Activated CD4-positive, alpha-beta T cell treated with anti-CD3 and anti-CD28 coated beads for 48 hours (primary cell): ENCODE data around the gene ADAMTS13.

Experiments used
- DNase-seq: peaks from one replicate; pipeline ENCODE4 v3.0.0-alpha.2; 2020

The ADAMTS13 gene

DNA sequence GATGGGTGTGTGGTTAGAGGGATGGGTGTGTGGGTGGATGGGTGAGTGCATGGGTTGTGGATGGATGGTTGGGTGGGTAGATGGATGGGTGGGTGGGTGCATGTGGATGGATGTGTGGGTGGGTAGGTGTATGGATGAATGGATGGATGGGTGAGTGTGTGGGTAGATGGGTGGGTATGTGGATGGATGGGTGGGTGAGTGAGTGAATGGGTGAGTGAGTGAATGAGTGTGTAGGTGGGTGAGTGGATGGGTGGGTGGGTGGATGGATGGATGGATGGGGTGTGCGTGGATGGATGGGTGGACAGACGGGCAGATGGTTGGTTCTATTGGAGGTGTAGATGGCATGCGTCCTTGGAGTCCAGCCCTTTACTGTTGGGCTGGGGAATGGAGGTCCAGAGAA, 28.8 kb upstream of the ADAMTS13 start:
- no peak for DNase-seq

GRCh38 chr9:133394687-133395271, 27.4 kb upstream of the ADAMTS13 start:
- DNase-seq, result no peak

GRCh38 chr9:133396952-133397351, 25.2 kb upstream of the ADAMTS13 start:
- no peak for DNase-seq

DNA sequence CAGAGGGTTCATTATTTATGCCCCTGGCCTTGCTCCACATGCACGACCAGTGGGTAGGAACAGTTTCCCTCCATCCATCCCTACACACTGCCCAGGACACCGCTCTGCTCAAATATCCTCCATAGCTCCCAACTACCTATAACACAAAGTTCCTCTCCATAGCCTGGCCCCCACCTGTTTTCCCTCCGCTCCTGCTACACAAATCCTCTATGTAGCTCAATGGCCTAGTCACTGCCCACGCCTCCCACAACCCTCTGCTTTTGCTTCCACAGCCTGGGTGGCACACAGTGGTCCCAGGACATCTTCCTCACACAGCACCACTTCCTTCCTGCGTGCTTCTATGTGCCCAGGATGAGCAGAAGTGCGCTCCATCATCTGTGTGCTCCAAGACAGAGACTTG, 24.8 kb upstream of the ADAMTS13 start:
- DNase-seq, result no peak

GRCh38 chr9:133397895-133398294, 24.3 kb upstream of the ADAMTS13 start:
- no peak for DNase-seq

DNA sequence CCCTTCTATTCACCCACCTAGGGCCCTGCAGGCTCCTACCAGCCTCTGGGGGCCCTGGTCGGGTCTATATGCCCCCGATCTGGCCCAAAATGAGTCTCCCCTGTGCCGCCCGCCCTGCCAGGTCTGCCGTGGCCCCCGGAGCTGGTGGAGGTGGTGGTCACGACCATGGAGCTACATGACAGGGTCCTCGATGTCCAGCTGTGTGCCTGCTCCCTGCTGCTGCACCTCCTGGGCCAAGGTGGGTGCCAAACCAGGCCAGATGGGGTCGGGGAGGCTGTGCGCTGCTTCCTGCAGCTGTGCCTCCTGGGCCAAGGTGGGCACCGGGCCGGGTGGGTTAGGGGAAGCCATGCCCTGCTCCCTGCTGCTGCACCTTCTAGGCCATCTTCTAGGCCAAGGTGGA, 21.9 kb upstream of the ADAMTS13 start:
- DNase-seq, result no peak

DNA sequence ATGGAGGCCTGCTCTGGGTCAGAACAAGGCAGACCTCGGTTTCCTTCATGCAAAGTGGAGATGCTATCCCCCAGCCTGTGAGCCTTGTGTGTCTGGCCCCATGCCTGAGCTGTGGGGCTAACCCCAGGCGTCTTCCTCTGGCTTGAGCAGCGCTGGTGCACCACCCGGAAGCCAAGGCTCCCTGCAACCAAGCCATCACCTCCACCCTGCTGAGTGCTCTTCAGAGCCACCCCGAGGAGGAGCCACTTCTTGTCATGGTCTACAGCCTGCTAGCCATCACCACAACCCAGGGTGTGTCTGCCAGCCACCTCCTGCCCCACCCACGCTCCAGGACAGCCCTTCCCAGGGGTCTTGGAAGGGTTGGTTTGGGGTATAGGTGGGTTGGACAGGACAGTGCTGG, 20.6 kb upstream of the ADAMTS13 start:
- DNase-seq, result no peak

GRCh38 chr9:133402689-133403088, 19.5 kb upstream of the ADAMTS13 start:
- no peak for DNase-seq

GRCh38 chr9:133403766-133404453, 18.3 kb upstream of the ADAMTS13 start:
- peak; percentile 72 for DNase-seq

DNA sequence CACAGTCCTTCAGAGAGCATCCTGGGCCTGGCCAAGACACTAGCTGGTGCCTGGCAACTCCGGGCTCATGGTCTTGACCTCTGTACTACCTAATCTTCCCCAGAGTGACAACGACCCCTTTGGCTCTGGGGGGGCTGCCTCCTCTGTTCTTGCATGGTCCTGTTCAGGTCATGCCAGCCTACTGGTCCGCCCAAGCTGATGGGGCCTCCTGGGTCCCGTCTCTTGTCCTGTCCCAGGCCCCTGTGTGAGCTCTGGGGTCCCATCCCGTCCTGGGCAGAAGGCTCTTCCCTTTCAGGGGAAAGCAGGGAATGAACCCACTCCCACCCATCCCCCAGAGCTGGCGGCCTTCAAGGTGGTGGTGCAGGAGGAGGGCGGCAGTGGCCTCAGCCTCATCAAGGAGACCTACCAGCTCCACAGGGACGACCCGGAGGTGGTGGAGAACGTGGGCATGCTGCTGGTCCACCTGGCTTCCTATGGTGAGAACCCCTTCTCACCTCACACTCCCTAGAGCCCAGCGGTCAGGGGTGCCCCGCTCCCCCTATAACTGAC, 17.6 kb upstream of the ADAMTS13 start:
- no peak for DNase-seq

- no peak for DNase-seq
Observed at GRCh38 chr9:133405508-133406438, 16.4 kb upstream of the ADAMTS13 start.

GRCh38 chr9:133406480-133407307, 15.5 kb upstream of the ADAMTS13 start:
- DNase-seq, result peak; percentile 91

DNA sequence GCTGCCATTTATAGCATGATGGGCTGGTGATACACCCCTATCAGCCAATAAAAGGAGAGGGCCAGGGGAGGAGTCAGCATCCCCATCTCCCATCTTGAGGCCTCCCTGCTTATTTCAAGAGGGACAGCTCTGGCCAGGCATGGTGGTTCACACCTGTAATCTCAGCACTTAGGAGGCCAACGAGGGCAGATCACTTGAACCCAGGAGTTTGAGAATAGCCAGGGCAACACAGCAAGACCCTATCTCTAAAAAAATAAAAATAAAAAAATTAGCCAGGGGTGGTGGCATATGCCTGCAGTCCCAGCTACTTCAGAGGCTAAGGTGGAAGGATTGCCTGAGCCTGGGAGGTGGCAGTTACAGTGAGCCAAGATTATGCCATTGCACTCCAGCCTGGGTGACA, 14.1 kb upstream of the ADAMTS13 start:
- no peak for DNase-seq

DNA sequence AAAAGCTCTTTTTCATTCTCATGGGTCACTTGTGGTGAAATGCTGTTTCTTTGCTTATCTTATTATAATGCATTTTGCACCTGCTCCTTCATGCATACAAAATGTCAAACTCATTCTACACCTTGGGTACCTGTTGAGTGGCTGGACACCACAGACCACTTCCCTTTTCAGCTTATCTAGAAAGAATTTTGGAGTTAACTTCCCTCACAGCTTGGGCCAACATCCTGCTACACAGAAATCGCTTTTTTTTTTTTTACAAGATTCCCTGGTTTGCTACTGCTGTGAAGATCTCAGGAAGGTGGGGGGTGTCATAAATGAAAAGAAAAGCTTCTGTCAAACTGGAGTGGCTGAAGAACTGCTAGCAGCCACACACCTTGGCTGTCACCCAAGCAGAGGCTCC, 7.0 kb upstream of the ADAMTS13 start:
- DNase-seq, result no peak

DNA sequence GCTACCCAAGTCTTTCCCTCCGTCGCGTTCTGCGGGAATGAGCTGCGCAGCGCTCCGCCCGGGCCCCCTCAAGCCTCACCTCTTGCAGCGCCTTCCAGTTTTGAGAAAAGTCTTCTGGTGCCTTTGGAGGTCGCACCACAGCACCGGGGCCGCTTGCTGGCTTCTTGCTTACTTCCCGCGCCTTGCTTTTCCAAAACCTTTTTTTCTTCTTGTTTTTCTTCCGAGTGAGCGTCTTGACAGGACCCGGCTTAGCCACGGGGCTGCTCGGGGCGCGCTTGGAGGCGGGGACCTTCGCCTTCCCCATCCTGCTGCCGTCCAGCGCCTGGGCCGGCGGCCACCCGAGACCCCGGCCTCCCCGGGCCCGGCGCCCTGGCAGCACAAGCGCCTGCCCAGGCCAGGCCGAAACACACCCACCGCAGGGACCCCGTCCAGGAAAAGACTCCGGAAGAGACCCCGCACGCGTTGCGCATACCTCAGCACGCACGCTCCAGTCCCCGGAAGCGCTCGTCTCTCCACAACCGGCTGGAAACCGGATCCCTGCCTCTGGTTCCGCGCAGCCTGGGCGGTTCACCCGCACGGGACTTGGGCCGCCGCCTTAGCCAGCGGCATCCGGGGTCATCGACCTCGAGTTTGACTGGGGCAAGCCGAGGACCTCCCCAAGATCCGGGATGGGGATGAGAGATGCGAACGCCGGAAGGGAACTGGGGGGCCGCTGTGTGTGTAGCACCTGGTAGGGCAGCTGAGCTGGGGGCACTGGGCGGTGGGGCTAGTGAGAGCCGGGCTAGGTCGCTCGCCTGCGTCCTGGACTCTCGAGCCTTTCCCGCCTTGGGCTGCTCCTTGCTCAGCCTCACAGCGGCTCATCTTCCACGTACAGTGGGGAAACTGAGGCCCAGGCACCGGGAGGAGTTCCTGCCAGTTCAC, 4.4 kb upstream of the ADAMTS13 start, which contains the start of gene REXO4:
TSS of gene REXO4 (minus strand) at position 470 of the 921 bp plus-strand sequence. CDS start at position 304, 166 bp downstream.
- DNase-seq, result peak; percentile 94

- no peak for DNase-seq
Observed at GRCh38 chr9:133419005-133419404, 3.2 kb upstream of the ADAMTS13 start.

DNA sequence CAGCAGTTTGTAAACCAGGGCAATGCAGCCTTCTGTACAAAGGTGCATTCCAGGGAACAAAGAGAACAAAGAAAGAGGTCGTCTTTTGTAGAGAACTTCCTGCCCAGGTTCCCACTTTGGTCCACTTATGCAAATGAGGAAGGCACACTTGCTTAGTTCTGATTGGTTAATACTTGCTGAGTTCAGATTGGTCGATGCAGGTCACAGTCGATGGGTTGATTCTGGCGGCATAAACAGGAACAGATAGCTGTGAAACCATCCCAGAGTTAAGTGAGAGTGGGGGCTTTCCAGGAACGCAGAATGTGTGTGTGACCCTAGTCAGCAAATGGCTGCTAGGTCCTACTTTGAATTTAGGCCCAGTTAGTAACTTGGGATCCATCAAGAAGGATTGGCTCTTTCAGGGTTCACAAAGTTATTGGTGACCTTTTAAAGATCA, 1.8 kb upstream of the ADAMTS13 start:
- DNase-seq, result no peak

- DNase-seq, result no peak
Observed at GRCh38 chr9:133423216-133423615, 1.0 kb downstream of the ADAMTS13 start.

DNA sequence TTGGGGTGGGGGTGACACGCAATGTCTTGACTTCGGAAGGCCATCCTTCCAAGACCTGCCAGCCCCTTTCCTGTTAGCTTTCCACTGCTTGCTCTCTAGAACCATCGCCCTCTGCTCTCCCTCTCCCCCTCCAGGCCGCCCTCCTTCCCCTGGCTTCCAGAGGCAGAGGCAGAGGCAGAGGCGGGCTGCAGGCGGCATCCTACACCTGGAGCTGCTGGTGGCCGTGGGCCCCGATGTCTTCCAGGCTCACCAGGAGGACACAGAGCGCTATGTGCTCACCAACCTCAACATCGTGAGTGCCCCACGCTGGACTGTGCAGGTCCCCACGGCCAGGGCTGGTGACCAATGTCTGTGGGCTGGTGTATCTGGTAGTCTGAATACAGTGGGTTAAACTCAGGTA, 2.0 kb downstream of the ADAMTS13 start:
- DNase-seq, result no peak

DNA sequence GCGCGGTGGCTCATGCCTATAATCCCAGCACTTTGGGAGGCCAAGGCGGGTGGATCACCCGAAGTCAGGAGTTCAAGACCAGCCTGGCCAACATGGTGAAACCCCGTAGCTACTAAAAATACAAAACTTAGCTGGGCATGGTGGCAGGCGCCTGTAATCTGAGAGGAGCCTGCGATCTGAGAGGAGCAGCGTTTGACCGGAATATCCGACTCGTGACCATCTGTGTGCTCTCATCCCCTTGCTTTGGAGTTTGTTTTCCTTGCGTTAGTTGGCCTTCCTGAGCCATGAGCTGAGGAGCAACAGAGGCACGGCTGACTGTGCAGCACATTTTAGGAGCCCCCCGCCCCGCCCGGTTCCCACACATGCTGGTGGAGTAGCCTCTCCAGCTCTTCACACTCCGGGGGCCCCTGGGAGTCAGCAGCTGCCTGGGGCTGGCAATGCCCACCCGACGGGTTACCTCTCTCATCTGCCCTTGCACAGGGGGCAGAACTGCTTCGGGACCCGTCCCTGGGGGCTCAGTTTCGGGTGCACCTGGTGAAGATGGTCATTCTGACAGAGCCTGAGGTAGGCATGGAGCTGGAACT, 3.0 kb downstream of the ADAMTS13 start:
- no peak for DNase-seq

DNA sequence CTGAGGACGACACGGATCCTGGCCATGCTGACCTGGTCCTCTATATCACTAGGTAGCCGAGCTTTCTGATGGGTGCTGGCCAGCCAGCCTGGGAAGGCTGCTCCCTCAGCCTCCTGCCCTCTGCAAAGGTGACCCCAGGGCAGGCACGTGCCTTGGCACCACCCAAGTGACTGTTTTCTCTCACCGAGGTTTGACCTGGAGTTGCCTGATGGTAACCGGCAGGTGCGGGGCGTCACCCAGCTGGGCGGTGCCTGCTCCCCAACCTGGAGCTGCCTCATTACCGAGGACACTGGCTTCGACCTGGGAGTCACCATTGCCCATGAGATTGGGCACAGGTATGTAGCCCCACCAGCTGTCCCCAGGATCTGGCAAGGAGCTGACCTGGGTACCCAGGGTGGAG, 3.8 kb downstream of the ADAMTS13 start:
- no peak for DNase-seq
